SK-N-DZ (cell line): ENCODE data around the gene ZMIZ1.

Experiments used
- DNase-seq: peaks from one replicate; pipeline ENCODE4 v3.0.0-alpha.2; 2015; ENCODE audit warnings: low spot score

ZMIZ1 gene

GRCh38 chr10:79168210-79168609 lies 99.4 kb downstream of the ZMIZ1 start:
- no peak for DNase-seq

GRCh38 chr10:79170226-79170752 lies 101.5 kb downstream of the ZMIZ1 start:
- no peak for DNase-seq

GRCh38 chr10:79170993-79171392 lies 102.2 kb downstream of the ZMIZ1 start:
- DNase-seq = no peak

GRCh38 chr10:79171504-79171903 lies 102.7 kb downstream of the ZMIZ1 start:
- DNase-seq = no peak

GRCh38 chr10:79172881-79173280 lies 104.1 kb downstream of the ZMIZ1 start:
- no peak for DNase-seq

- no peak for DNase-seq
These were observed 105.0 kb downstream of the ZMIZ1 start for GRCh38 chr10:79173582-79174262.

- no peak for DNase-seq
These were observed 107.3 kb downstream of the ZMIZ1 start for GRCh38 chr10:79176052-79176501.

GRCh38 chr10:79176949-79177602 lies 108.3 kb downstream of the ZMIZ1 start:
- DNase-seq = peak; percentile 53

- DNase-seq = no peak
These were observed 109.4 kb downstream of the ZMIZ1 start for GRCh38 chr10:79178070-79178576.

- peak; percentile 98 for DNase-seq
These were observed 109.9 kb downstream of the ZMIZ1 start for GRCh38 chr10:79178614-79179163.

- peak; percentile 95 for DNase-seq
These were observed 110.6 kb downstream of the ZMIZ1 start for GRCh38 chr10:79179164-79179956.

- no peak for DNase-seq
These were observed 111.2 kb downstream of the ZMIZ1 start for GRCh38 chr10:79179957-79180309.

GRCh38 chr10:79180414-79181221 lies 111.9 kb downstream of the ZMIZ1 start:
- DNase-seq = no peak

- DNase-seq = no peak
These were observed 112.5 kb downstream of the ZMIZ1 start for GRCh38 chr10:79181227-79181626.

- DNase-seq = no peak
These were observed 113.1 kb downstream of the ZMIZ1 start for GRCh38 chr10:79181698-79182521.

GRCh38 chr10:79182781-79183467 lies 114.2 kb downstream of the ZMIZ1 start:
- peak; percentile 59 for DNase-seq

- DNase-seq = no peak
These were observed 114.7 kb downstream of the ZMIZ1 start for GRCh38 chr10:79183468-79183865.

GRCh38 chr10:79184145-79184625 lies 115.4 kb downstream of the ZMIZ1 start:
- peak; percentile 77 for DNase-seq

- no peak for DNase-seq
These were observed 115.9 kb downstream of the ZMIZ1 start for GRCh38 chr10:79184657-79185056.
